Hepatocyte (in vitro differentiated cells): ENCODE measurements around the gene SH3RF3. TPM values are rescaled to one million over a fixed set of nuclear protein-coding genes. Genes with fewer than 3 reads are reported as not detected.

Experiments
- DNase-seq: peaks from one replicate; pipeline ENCODE4 v3.0.0-alpha.2; 2016; ENCODE audit warnings: low spot score
- H2AFZ ChIP-seq: fragments of 200-600 bp; sonication (generic); 2 replicates; pipeline ENCODE4 v1.6.0; 2016; ENCODE audit warnings: antibody characterized with exemption, mild to moderate bottlenecking
- H3K27ac ChIP-seq: fragments of 200-600 bp; sonication (generic); 2 replicates; pipeline ENCODE4 v1.5.1; 2016; ENCODE audit warnings: mild to moderate bottlenecking
- H3K27me3 ChIP-seq: fragments of 200-600 bp; sonication (generic); 2 replicates; pipeline ENCODE4 v1.6.1; 2016
- H3K36me3 ChIP-seq: fragments of 200-600 bp; sonication (generic); replicated peaks from 2 replicates; pipeline ENCODE4 v1.5.1; 2016; ENCODE audit warnings: low read depth; ENCODE audit not compliant: insufficient read depth
- H3K4me1 ChIP-seq: fragments of 200-600 bp; sonication (generic); 2 replicates; pipeline ENCODE4 v1.5.1; 2016; ENCODE audit warnings: mild to moderate bottlenecking, moderate library complexity; ENCODE audit not compliant: insufficient read depth
- H3K4me2 ChIP-seq: fragments of 200-600 bp; sonication (generic); 2 replicates; pipeline ENCODE4 v1.6.0; 2016
- H3K4me3 ChIP-seq: fragments of 200-600 bp; sonication (generic); 2 replicates; pipeline ENCODE4 v1.5.1; 2016; ENCODE audit warnings: mild to moderate bottlenecking
- H3K79me2 ChIP-seq: fragments of 200-600 bp; sonication (generic); 2 replicates; pipeline ENCODE4 v1.6.0; 2017; ENCODE audit warnings: mild to moderate bottlenecking
- H3K9me2 ChIP-seq: fragments of 200-600 bp; sonication (generic); replicated peaks from 2 replicates; pipeline ENCODE4 v1.6.0; 2017; ENCODE audit warnings: mild to moderate bottlenecking; ENCODE audit not compliant: insufficient read depth
- H3K9me3 ChIP-seq: fragments of 200-600 bp; sonication (generic); 2 replicates; pipeline ENCODE4 v1.5.1; 2016; ENCODE audit warnings: low read depth, mild to moderate bottlenecking
- H4K20me1 ChIP-seq: fragments of 200-600 bp; sonication (generic); 2 replicates; pipeline ENCODE4 v1.6.0; 2016; ENCODE audit warnings: mild to moderate bottlenecking; ENCODE audit not compliant: insufficient read depth, poor library complexity, severe bottlenecking
- CTCF ChIP-seq: fragments of 200-600 bp; sonication (generic); IDR thresholded peaks from 2 replicates; pipeline ENCODE4 v1.5.1; 2016; ENCODE audit warnings: antibody characterized with exemption, mild to moderate bottlenecking; ENCODE audit not compliant: poor library complexity
- EZH2 ChIP-seq: fragments of 200-600 bp; sonication (generic); IDR thresholded peaks from 2 replicates; pipeline ENCODE4 v1.6.1; 2016; ENCODE audit warnings: antibody characterized with exemption, mild to moderate bottlenecking, borderline replicate concordance
- EZH2phosphoT487 ChIP-seq: fragments of 200-600 bp; sonication (generic); IDR thresholded peaks from one replicate; pipeline ENCODE4 v1.6.1; 2018; ENCODE audit warnings: antibody characterized with exemption, mild to moderate bottlenecking, low read depth, moderate library complexity; ENCODE audit not compliant: unreplicated experiment, severe bottlenecking
- WGBS: methylation state at CpG from one replicate; pipeline ENCODE4 v1.1.6; 2016; ENCODE audit warnings: low lambda C conversion rate; ENCODE audit errors: missing lambda C conversion rate; 5-methylcytosine and 5-hydroxymethylcytosine counted together
- polyA plus RNA-seq: library from polyadenylated mRNA; unstranded; fragments of >200 nt; fragmentation: Nextera tagmentation; extraction: Ambion mirVana; gene quantifications from 2 replicates; pipeline ENCODE4 v1.2.1, GENCODE V29; 2016
- total RNA-seq: library from RNA; depleted of rRNA; stranded (reverse); fragments of >200 nt; gene quantifications from 2 replicates; pipeline ENCODE4 v1.2.3, GENCODE V29; 2014

The SH3RF3 gene
- total and polyA plus RNA-seq, 2 experiments from 2014 or later: 1.9 to 2.1 TPM

DNA sequence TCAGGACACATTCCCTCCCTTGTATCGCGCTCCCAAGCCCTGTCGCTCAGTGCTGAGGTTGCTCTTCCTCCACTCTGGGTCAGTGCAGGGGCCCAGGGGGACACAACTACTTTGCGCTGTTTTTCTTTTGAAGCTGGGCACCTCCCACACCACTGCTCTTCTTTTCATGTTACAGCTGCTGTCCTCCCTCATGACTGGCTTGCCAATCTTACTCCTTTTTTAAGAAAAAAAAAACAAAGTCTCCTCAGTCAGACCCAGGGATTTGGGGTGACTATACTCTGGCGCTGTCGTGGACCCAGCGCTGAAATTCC, 264.6 kb downstream of the SH3RF3 start:
- no peak overlapping the region for H3K27ac ChIP-seq
- WGBS: 95% methylated on average over 7 of the region's 7 CpGs
- no peaks in the 10 kb centered on the region for H3K4me1 ChIP-seq
- no peak for TF ChIP-seq EZH2
- TF ChIP-seq EZH2phosphoT487: no peak
- TF ChIP-seq CTCF: no peak
- no peaks in the 10 kb centered on the region for H3K79me2 ChIP-seq
- H4K20me1 ChIP-seq: no peaks in the 10 kb centered on the region
- no peak overlapping the region for H3K4me3 ChIP-seq
- H3K27me3 ChIP-seq: no peaks in the 10 kb centered on the region
- no peaks in the 10 kb centered on the region for H3K9me2 ChIP-seq
- no peaks in the 10 kb centered on the region for H3K9me3 ChIP-seq
- H2AFZ ChIP-seq: no peak overlapping the region
- H3K36me3 ChIP-seq: no peaks in the 10 kb centered on the region
- no peak for DNase-seq
- H3K4me2 ChIP-seq: no peak overlapping the region

DNA sequence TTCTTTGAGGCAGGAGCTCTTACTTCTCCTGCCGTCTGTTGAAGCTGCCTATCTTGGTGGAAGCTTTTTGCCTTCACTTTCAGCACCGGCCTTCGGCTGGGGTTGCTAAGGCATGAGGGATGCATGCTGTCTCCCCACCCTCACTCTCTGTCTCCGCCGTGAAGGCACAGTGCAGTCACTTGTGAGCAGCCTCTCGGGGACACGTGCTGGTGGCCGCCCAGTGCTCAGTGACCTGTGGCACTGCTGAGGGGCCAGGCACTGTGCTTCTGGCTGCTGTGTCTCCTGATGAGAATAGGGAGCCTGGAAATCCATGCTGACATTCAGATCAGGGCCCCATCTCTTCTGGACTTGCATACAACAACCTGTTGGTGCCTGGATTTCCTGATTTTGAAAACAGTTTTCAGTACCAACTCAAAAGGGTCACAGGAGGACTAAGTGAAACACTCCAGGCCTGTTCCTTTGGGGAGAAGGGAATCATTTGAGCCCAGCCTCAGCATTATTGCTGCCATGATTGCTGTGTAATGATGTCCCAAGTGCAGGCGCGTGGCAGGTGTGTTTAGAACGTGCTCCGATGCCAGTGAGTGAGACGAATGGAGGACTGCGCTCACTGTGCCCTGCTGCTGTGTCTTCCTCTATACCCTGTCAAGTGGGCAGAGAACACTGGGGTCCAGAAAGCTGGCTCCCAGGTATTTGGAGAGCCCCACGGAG, 266.6 kb downstream of the SH3RF3 start:
- 88% methylated on average over 15 of the region's 15 CpGs for WGBS
- no peak overlapping the region for H3K4me3 ChIP-seq
- TF ChIP-seq EZH2 (no peak), CTCF (no peak), EZH2phosphoT487 (no peak)
- H3K4me2 ChIP-seq: no peak overlapping the region
- H3K9me3 ChIP-seq: no peaks in the 10 kb centered on the region
- no peaks in the 10 kb centered on the region for H3K4me1 ChIP-seq
- no peaks in the 10 kb centered on the region for H3K36me3 ChIP-seq
- H3K27me3 ChIP-seq: no peaks in the 10 kb centered on the region
- no peaks in the 10 kb centered on the region for H3K9me2 ChIP-seq
- no peak overlapping the region for H3K27ac ChIP-seq
- no peak for DNase-seq
- no peaks in the 10 kb centered on the region for H3K79me2 ChIP-seq
- H2AFZ ChIP-seq: no peak overlapping the region
- H4K20me1 ChIP-seq: no peaks in the 10 kb centered on the region

- Histone ChIP-seq H3K36me3 (no peaks in the 10 kb centered on the region), H3K79me2 (no peaks in the 10 kb centered on the region), H3K4me3 (no peak overlapping the region), H3K27me3 (no peaks in the 10 kb centered on the region), H3K27ac (no peak overlapping the region), H3K4me2 (no peak overlapping the region), H2AFZ (no peak overlapping the region), H4K20me1 (no peaks in the 10 kb centered on the region), H3K9me3 (no peaks in the 10 kb centered on the region), H3K9me2 (no peaks in the 10 kb centered on the region), H3K4me1 (no peaks in the 10 kb centered on the region)
- WGBS: 75% methylated on average over 14 of the region's 15 CpGs
- TF ChIP-seq EZH2: no peak
- no peak for DNase-seq
Measured at GRCh38 chr2:109396202-109397180, 267.5 kb downstream of the SH3RF3 start.

DNA sequence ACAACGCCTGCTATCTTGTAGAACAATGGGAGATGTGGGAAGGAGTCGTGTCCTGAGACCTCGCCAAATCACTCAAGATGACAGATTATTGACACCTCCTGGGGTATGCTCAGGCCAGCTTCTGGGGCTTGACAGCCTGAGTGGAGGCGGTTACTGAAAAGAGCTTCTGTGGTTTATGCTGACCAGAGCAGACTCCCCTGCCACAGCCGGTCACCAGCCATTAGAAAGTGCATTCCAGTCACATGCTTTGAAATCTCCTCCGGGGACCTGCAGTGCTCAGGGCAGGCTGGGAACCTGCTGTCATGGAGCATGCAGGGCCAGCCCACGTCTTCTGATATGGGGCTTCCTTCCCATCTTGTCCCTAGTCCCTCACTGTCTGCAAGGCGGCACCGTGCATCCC, 268.9 kb downstream of the SH3RF3 start:
- Histone ChIP-seq H3K27ac (no peak overlapping the region), H3K4me3 (no peak overlapping the region), H3K36me3 (no peaks in the 10 kb centered on the region), H3K9me2 (no peaks in the 10 kb centered on the region), H3K4me2 (no peak overlapping the region), H3K9me3 (no peaks in the 10 kb centered on the region), H2AFZ (no peak overlapping the region), H4K20me1 (no peaks in the 10 kb centered on the region), H3K27me3 (no peaks in the 10 kb centered on the region), H3K4me1 (no peaks in the 10 kb centered on the region), H3K79me2 (no peaks in the 10 kb centered on the region)
- TF ChIP-seq EZH2phosphoT487: no peak
- no peak for TF ChIP-seq CTCF
- TF ChIP-seq EZH2: no peak
- DNase-seq: no peak
- WGBS: 83% methylated on average over 9 of the region's 9 CpGs
